Measurements from ENCODE around the gene CTNNA2. TPM values are rescaled to one million over a fixed set of nuclear protein-coding genes. Genes with fewer than 3 reads are reported as not detected.

Gene CTNNA2
- total and polyA plus RNA-seq, 9 of the 15 experiments (the other 6 are each of a cell fraction or from before 2014, with no cell fraction given), result 0.03 to 0.40 (median 0.15) TPM

DNA sequence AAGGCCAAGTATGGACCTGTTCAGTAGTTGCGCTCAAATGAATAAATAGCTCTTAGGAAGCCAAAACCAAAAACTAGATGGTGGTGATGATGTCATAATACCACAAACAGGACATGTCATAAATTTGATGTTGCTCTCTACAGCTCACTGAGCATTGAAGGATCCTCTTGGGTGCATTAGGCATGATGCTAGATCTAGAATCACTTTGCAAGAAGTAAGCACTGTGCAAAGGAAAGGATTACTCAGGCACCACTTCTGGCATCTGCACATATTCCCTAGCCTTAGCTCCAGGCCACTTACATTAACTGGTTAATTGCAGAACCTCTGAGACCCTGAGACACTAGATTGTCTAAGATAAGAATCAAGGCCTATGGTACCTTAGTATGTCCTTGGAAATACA, 733.7 kb downstream of the CTNNA2 start (continued):
- TF ChIP-seq, protein P1, sequence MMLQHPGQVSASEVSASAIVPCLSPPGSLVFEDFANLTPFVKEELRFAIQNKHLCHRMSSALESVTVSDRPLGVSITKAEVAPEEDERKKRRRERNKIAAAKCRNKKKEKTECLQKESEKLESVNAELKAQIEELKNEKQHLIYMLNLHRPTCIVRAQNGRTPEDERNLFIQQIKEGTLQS (IDR thresholded peaks at IDR 0.05), result peak; percentile 71
- TF ChIP-seq, protein P1 (CRISPR knock-in tag; conservative IDR thresholded peaks at IDR 0.05), result no peak

DNA sequence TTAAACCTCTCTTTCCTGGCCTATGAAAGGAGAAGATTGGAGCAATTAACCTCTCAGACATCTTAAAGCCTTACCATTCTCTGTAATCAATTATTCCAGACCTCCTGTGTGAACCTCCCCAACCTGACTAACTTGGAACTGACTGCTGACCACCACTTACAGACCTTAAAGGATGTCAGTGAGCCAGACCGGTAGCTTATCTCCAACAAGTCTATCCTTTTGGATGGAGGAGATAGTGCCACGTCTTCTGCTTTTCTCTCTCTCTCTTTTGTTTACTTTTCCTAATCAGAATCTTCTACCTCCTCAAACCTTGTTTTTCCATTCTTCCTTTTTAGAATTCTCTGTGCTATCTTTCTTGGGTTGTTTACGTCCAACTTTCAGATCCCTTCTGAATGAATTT, 734.5 kb downstream of the CTNNA2 start:
- Histone ChIP-seq H3K27me3 (ENCODE audit: control insufficient read depth in 2 of 2, insufficient read depth in 2 of 2, low read length in 2 of 2) (no peaks in the 10 kb centered on the region), H3K9ac (ENCODE audit: insufficient read depth in 1 of 2, low read depth in 2 of 2, low read length in 2 of 2) (no peak overlapping the region), H3K36me3 (ENCODE audit: control insufficient read depth, insufficient read depth, low read length) (no peaks in the 10 kb centered on the region), H3K4me1 (replicated peaks in 1 of 2; ENCODE audit: control insufficient read depth in 2 of 2, insufficient read depth in 2 of 2, low read length in 2 of 2) (peaks cover 0 to 15% of the 10 kb centered on the region in 2 experiments; a peak in 3 of 5 replicates), H3K27ac (ENCODE audit: extremely low read depth, low read depth, low read length) (no peak overlapping the region), H4K20me1 (replicated peaks; ENCODE audit: control insufficient read depth, insufficient read depth, low read length) (no peaks in the 10 kb centered on the region), H3K4me3 (no peak overlapping the region), H3K4me2 (ENCODE audit: insufficient read depth, low read length) (no peak overlapping the region), H2AFZ (ENCODE audit: low read depth, low read length) (no peak overlapping the region), H3K9me3 (replicated peaks; ENCODE audit: control insufficient read depth, insufficient read depth, low read depth, low read length) (no peaks in the 10 kb centered on the region), H3K79me2 (ENCODE audit: control insufficient read depth, insufficient read depth, low read length) (no peaks in the 10 kb centered on the region), H3K9me1 (ENCODE audit: control insufficient read depth, insufficient read depth, low read length) (no peaks in the 10 kb centered on the region)
- ChIA-PET POLR2A (interaction anchor here (0.6 to 1.0 kb wide), 3 partner anchors 39 to 214 kb away, joined by 3 to 4 read pairs (median 4); partner anchors contain the start of gene LRRTM1), CTCF (ENCODE audit: low intra/inter-chr PET ratio) (no interaction called here)
- in situ Hi-C loops (cut with MboI) (no loop called here), intact Hi-C loops (cut with micrococcal nuclease) (no loop called here)
- BruUV-seq (replicated peaks), result no TSS peak
- peak; percentile 48; the same call in 2 of the 3 replicates for ATAC-seq
- WGBS (ENCODE audit: insufficient coverage, low coverage, missing lambda C conversion rate), result 0% methylated on average over 2 of the region's 3 CpGs
- peak in 1 of 4 experiments; percentile 50 for DNase-seq (ENCODE audit: extremely low read depth in 1 of 4, low spot score in 3 of 4)
- peak; percentile 44 for FAIRE-seq
- TF ChIP-seq FOXM1 (IDR thresholded peaks at IDR 0.05; ENCODE audit: low read depth) (0 out of 2 replicates have a peak, but pooled peaks have one; percentile 17), FOXM1 (CRISPR knock-in tag; IDR thresholded peaks at IDR 0.05; ENCODE audit: low read depth) (no peak), EP300 (IDR thresholded peaks at IDR 0.05; ENCODE audit: low read length) (peak; percentile 36; the same call in 1 of the 2 replicates), BHLHE40 (IDR thresholded peaks at IDR 0.05; ENCODE audit: low read length) (no peak), HDAC8 (tag; IDR thresholded peaks at IDR 0.05) (no peak), CBFA2T3 (IDR thresholded peaks at IDR 0.05) (peak; percentile 73), TCF3 (CRISPR knock-in tag; IDR thresholded peaks at IDR 0.05) (peak; percentile 47), NRF1 (conservative IDR thresholded peaks at IDR 0.05 in 1 of 2, IDR thresholded peaks at IDR 0.05 in 1 of 2) (no peak), CBFA2T2 (conservative IDR thresholded peaks at IDR 0.05) (peak; percentile 32), MYBL2 (IDR thresholded peaks at IDR 0.05; ENCODE audit: low read depth) (no peak), MYBL2 (CRISPR knock-in tag; IDR thresholded peaks at IDR 0.05; ENCODE audit: borderline replicate concordance) (no peak), MECOM (CRISPR knock-in tag; IDR thresholded peaks at IDR 0.05) (peak; percentile 83), USF1 (CRISPR knock-in tag; IDR thresholded peaks at IDR 0.05) (no peak), RFX1 (IDR thresholded peaks at IDR 0.05) (no peak), RUNX1 (IDR thresholded peaks at IDR 0.05; ENCODE audit: low read depth) (no peak), ZNF140 (CRISPR knock-in tag; IDR thresholded peaks at IDR 0.05) (no peak), NCOR1 (IDR thresholded peaks at IDR 0.05) (peak; percentile 56; the same call in 1 of the 2 replicates), ARID1B (IDR thresholded peaks at IDR 0.05) (peak; percentile 80), SMARCE1 (IDR thresholded peaks at IDR 0.05) (peak; percentile 54; the same call in 1 of the 2 replicates), KDM1A (IDR thresholded peaks at IDR 0.05) (0 out of 4 replicates have a peak, but pooled peaks of 1 of the 2 experiments have one; percentile 18), CREBBP (IDR thresholded peaks at IDR 0.05; ENCODE audit: low read depth, low read length) (no peak), TAL1 (IDR thresholded peaks at IDR 0.05) (peak; percentile 48), HCFC1 (IDR thresholded peaks at IDR 0.05; ENCODE audit: low read depth, low read length) (no peak)

Data from K562 (cell line).